Mesothelial cell of epicardium (in vitro differentiated cells): ENCODE measurements around the gene NUP188. TPM values are rescaled to one million over a fixed set of nuclear protein-coding genes. Genes with fewer than 3 reads are reported as not detected.
A peak's percentile ranks its signal among the peaks of the same experiment; 100 is the strongest.

Experiments
- DNase-seq, 2 experiments: peaks; one replicate each; pipeline ENCODE4 v3.0.0; 2021; ENCODE audit warnings: low spot score in 2 of 2; ENCODE audit not compliant: unreplicated experiment in 2 of 2
- H3K27ac Mint-ChIP-seq: 2 replicates; pipeline ENCODE4 v1.8.0; 2021; ENCODE audit warnings: mixed read lengths
- H3K27me3 Mint-ChIP-seq: 2 replicates; pipeline ENCODE4 v1.8.0; 2021; ENCODE audit warnings: low read depth, mixed read lengths
- H3K36me3 Mint-ChIP-seq: 2 replicates; pipeline ENCODE4 v1.8.0; 2021; ENCODE audit warnings: mixed read lengths
- H3K4me1 Mint-ChIP-seq: 2 replicates; pipeline ENCODE4 v1.8.0; 2021; ENCODE audit warnings: mixed read lengths
- H3K4me3 Mint-ChIP-seq: 2 replicates; pipeline ENCODE4 v1.8.0; 2021; ENCODE audit warnings: mild to moderate bottlenecking, moderate library complexity, mixed read lengths
- H3K9me3 Mint-ChIP-seq: 2 replicates; pipeline ENCODE4 v1.8.0; 2021; ENCODE audit warnings: mixed read lengths
- CTCF ChIP-seq: fragments of 200-600 bp; sonication (generic); IDR thresholded peaks from one replicate; pipeline ENCODE4 v1.5.0; 2021; ENCODE audit warnings: antibody characterized with exemption; ENCODE audit not compliant: unreplicated experiment
- total RNA-seq: library from RNA; stranded (reverse); gene quantifications from 3 replicates; pipeline ENCODE4 v1.2.1, GENCODE V29; 2021

Gene NUP188
- total RNA-seq, 1 donor from 2014 or later = 56.6 TPM

- H3K36me3 Mint-ChIP-seq = peaks cover 23% of the 10 kb centered on the region
- H3K4me3 Mint-ChIP-seq = no peak overlapping the region
- no peaks in the 10 kb centered on the region for H3K9me3 Mint-ChIP-seq
- DNase-seq = no peak
- no peak for TF ChIP-seq CTCF
- no peaks in the 10 kb centered on the region for H3K27me3 Mint-ChIP-seq
- H3K27ac Mint-ChIP-seq = no peak overlapping the region
- peaks cover 6% of the 10 kb centered on the region for H3K4me1 Mint-ChIP-seq
Observed at GRCh38 chr9:128906741-128907140, 40.8 kb upstream of the NUP188 start.

GRCh38 chr9:128908372-128908771 lies 39.1 kb upstream of the NUP188 start:
- no peak overlapping the region for H3K4me3 Mint-ChIP-seq
- H3K9me3 Mint-ChIP-seq = no peaks in the 10 kb centered on the region
- TF ChIP-seq CTCF = no peak
- H3K4me1 Mint-ChIP-seq = peaks cover 20% of the 10 kb centered on the region
- H3K27me3 Mint-ChIP-seq = no peaks in the 10 kb centered on the region
- peaks cover 23% of the 10 kb centered on the region for H3K36me3 Mint-ChIP-seq
- DNase-seq = no peak
- no peak overlapping the region for H3K27ac Mint-ChIP-seq

- peaks cover 20% of the 10 kb centered on the region for H3K4me1 Mint-ChIP-seq
- no peak for DNase-seq
- H3K36me3 Mint-ChIP-seq = peaks cover 23% of the 10 kb centered on the region
- H3K27me3 Mint-ChIP-seq = no peaks in the 10 kb centered on the region
- H3K9me3 Mint-ChIP-seq = no peaks in the 10 kb centered on the region
- no peak overlapping the region for H3K27ac Mint-ChIP-seq
- TF ChIP-seq CTCF = no peak
- no peak overlapping the region for H3K4me3 Mint-ChIP-seq
Observed at GRCh38 chr9:128909859-128910258, 37.6 kb upstream of the NUP188 start.

DNA sequence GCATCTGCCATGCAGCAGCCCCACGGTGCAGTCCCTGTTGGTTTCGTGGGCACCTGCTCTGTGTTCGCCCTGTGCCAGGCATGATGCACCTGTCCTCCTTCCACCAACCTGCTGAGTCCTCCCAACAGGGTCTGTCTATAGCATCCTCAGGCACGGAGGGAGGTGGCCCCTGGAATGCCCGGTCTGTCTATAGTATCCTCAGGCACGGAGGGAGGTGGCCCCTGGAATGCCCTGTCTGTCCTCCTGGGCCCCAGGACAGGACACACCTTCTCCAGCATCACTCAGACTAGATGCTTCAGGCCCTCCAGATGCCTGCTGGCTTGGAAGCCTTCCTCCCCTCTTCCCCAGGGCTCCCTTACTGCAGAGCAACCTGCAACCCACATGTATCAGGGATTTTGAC lies 36.6 kb upstream of the NUP188 start:
- no peak for TF ChIP-seq CTCF
- Mint-ChIP-seq H3K27ac (peak overlapping the region; percentile 4), H3K27me3 (no peaks in the 10 kb centered on the region), H3K4me1 (peaks cover 20% of the 10 kb centered on the region), H3K9me3 (no peaks in the 10 kb centered on the region), H3K4me3 (no peak overlapping the region), H3K36me3 (peaks cover 23% of the 10 kb centered on the region)
- DNase-seq = no peak

DNA sequence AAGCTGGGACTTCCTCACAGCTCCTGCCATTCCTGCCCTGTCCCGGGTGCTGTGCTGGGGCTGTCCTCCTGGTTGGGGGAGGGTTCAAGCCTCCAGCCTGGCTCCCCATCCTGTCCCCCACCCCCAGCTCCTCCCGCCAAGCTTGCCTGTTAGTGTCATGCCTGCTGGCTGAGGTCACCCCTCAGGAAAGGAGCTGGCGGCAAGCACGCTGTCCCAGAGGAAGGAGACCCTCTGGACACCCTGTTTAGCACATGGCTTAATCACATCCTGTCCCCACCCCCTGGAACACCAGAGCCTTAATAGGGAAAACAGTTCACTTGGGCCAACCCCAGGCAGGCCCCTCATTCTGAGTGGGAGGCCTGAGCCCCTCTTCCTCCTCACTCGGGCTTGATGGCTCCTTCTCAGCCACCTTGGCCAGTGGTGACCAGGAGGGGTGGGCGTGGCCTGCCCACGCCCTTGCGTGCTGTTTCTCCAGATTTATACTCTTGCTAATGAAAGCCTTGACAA lies 35.9 kb upstream of the NUP188 start:
- no peak for TF ChIP-seq CTCF
- no peak for DNase-seq
- Mint-ChIP-seq H3K27ac (peak overlapping the region; percentile 79), H3K4me3 (no peak overlapping the region), H3K9me3 (no peaks in the 10 kb centered on the region), H3K36me3 (peaks cover 25% of the 10 kb centered on the region), H3K4me1 (peaks cover 20% of the 10 kb centered on the region), H3K27me3 (no peaks in the 10 kb centered on the region)
